CD4-positive, alpha-beta T cell (primary cell): ENCODE measurements around the gene COMP. TPM values are rescaled to one million over a fixed set of nuclear protein-coding genes. Genes with fewer than 3 reads are reported as not detected.
A peak's percentile ranks its signal among the peaks of the same experiment; 100 is the strongest.

Source experiments
- ATAC-seq: fragments of 200-7000 bp; cut with Tn5 transposase; one replicate; pipeline ENCODE4 v1.10.0; 2022; ENCODE audit warnings: mild to moderate bottlenecking; ENCODE audit not compliant: poor library complexity
- CTCF ChIA-PET: fragments of 350-600 bp; sonication (Branson Sonifier 250); formaldehyde crosslinking; loops from one replicate; lab custom pipeline; 2021; ENCODE audit warnings: antibody characterized with exemption, inconsistent platforms; lab: Charles Lee
- POLR2A ChIA-PET: fragments of 350-600 bp; sonication (Branson Sonifier 250); formaldehyde crosslinking; loops from one replicate; lab custom pipeline; 2021; ENCODE audit warnings: antibody characterized with exemption, inconsistent platforms; lab: Charles Lee
- DNase-seq, 14 experiments: peaks; one replicate each; pipeline ENCODE4 v3.0.0-alpha.2; 2013 to 2020; ENCODE audit warnings: mixed read lengths in 2 of 14
- H3K27ac ChIP-seq, 2 donors: one replicate each; pipeline versions ENCODE4 v1.5.1 to v1.7.0; 2013; ENCODE audit warnings: low read length in 2 of 2, low read depth in 1 of 2, mild to moderate bottlenecking in 1 of 2
- H3K27me3 ChIP-seq, 2 experiments: 1 replicate in 1 of 2; 2 replicates in 1 of 2; pipeline versions ENCODE4 v1.6.1 to v1.7.0; 2013; ENCODE audit warnings: low read length in 2 of 2, control low read depth in 1 of 2, mild to moderate bottlenecking in 1 of 2, moderate library complexity in 1 of 2; ENCODE audit not compliant: insufficient read depth in 2 of 2, control insufficient read depth in 1 of 2
- H3K36me3 ChIP-seq: one replicate; pipeline ENCODE4 v1.6.1; 2013; ENCODE audit warnings: low read length, control low read depth; ENCODE audit not compliant: insufficient read depth
- H3K4me1 ChIP-seq: one replicate; pipeline ENCODE4 v1.6.1; 2013; ENCODE audit warnings: low read length, control low read depth; ENCODE audit not compliant: insufficient read depth
- H3K4me3 ChIP-seq: one replicate; pipeline ENCODE4 v1.5.1; 2013; ENCODE audit warnings: mild to moderate bottlenecking, low read length, moderate library complexity
- H3K9me3 ChIP-seq, 2 experiments: 1 replicate in 1 of 2; 2 replicates in 1 of 2; pipeline versions ENCODE4 v1.6.1 to v1.7.0; 2013; ENCODE audit warnings: low read length in 2 of 2, mild to moderate bottlenecking in 2 of 2, control low read depth in 1 of 2, moderate library complexity in 1 of 2; ENCODE audit not compliant: control insufficient read depth in 1 of 2, insufficient read depth in 1 of 2
- H3K27ac Mint-ChIP-seq: one replicate; pipeline ENCODE4 v1.8.0; 2020; ENCODE audit warnings: mixed read lengths
- H3K27me3 Mint-ChIP-seq: one replicate; pipeline ENCODE4 v1.8.0; 2021; ENCODE audit warnings: mixed read lengths
- H3K36me3 Mint-ChIP-seq: one replicate; pipeline ENCODE4 v1.8.0; 2021; ENCODE audit warnings: low read depth, mixed read lengths
- H3K4me1 Mint-ChIP-seq: one replicate; pipeline ENCODE4 v1.8.0; 2021; ENCODE audit warnings: low read depth, mixed read lengths
- H3K4me3 Mint-ChIP-seq: one replicate; pipeline ENCODE4 v1.8.0; 2020; ENCODE audit warnings: mild to moderate bottlenecking, mixed read lengths
- H3K9me3 Mint-ChIP-seq: one replicate; pipeline ENCODE4 v1.8.0; 2020; ENCODE audit warnings: mixed read lengths
- intact Hi-C, 2 experiments: fragments of 100-400 bp; cut with DNase I in 1 of 2; cut with micrococcal nuclease in 1 of 2; formaldehyde crosslinking; loops; one replicate each; pipeline versions ENCODE4 v1.15.1 to v1.9.0; 2023 to 2025; cut with DNase I, micrococcal nuclease
- total RNA-seq, 174 experiments: library from RNA in 2 of 174; stranded (reverse) in 2 of 174; gene quantifications; one replicate each; pipeline ENCODE4 v1.2.3 and lab custom pipeline; 2021 to 2026
- TF ChIP-seq, protein P1 (sequence below): fragments of 200-600 bp; IDR thresholded peaks from one replicate; pipeline ENCODE4 v1.8.0; 2022; ENCODE audit warnings: antibody characterized with exemption, mild to moderate bottlenecking

Gene COMP
- total RNA-seq, 2 experiments from 2014 or later = not detected

DNA sequence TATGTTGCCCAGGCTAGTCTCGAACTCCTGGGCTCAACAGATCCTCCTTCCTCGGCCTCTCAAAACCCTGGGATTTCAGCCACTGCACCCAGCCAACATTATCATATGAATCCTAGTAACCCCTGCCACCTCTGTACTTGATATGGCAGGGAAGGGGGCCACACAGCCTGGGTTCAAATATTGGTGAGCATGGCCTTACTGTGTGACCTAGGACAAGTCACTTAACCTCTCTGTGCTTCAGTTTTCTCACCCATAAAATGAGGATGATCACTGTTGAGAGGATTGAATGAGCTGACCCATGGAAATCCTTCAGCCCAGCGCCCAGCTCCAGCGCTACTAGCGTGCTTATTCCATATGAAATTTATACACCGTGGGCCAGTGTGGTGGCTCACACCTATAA lies 3.6 kb upstream of the COMP start:
- TF ChIP-seq, protein P1, sequence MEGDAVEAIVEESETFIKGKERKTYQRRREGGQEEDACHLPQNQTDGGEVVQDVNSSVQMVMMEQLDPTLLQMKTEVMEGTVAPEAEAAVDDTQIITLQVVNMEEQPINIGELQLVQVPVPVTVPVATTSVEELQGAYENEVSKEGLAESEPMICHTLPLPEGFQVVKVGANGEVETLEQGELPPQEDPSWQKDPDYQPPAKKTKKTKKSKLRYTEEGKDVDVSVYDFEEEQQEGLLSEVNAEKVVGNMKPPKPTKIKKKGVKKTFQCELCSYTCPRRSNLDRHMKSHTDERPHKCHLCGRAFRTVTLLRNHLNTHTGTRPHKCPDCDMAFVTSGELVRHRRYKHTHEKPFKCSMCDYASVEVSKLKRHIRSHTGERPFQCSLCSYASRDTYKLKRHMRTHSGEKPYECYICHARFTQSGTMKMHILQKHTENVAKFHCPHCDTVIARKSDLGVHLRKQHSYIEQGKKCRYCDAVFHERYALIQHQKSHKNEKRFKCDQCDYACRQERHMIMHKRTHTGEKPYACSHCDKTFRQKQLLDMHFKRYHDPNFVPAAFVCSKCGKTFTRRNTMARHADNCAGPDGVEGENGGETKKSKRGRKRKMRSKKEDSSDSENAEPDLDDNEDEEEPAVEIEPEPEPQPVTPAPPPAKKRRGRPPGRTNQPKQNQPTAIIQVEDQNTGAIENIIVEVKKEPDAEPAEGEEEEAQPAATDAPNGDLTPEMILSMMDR = no peak
- Mint-ChIP-seq H3K4me3 (no peak overlapping the region), H3K27ac (no peak overlapping the region), H3K27me3 (peaks cover 74% of the 10 kb centered on the region), H3K4me1 (peaks cover 12% of the 10 kb centered on the region), H3K36me3 (no peaks in the 10 kb centered on the region), H3K9me3 (no peaks in the 10 kb centered on the region)
- Histone ChIP-seq H3K4me3 (no peak overlapping the region), H3K36me3 (no peaks in the 10 kb centered on the region), H3K27ac (no peak overlapping the region), H3K4me1 (peaks cover 16% of the 10 kb centered on the region), H3K27me3 (peaks cover 65 to 84% of the 10 kb centered on the region in 2 experiments), H3K9me3 (peaks cover 0 to 22% of the 10 kb centered on the region in 2 experiments)
- CTCF ChIA-PET = no interaction called here
- DNase-seq (no peak), ATAC-seq (no peak)
- POLR2A ChIA-PET = no interaction called here
- intact Hi-C loops = no loop called here

DNA sequence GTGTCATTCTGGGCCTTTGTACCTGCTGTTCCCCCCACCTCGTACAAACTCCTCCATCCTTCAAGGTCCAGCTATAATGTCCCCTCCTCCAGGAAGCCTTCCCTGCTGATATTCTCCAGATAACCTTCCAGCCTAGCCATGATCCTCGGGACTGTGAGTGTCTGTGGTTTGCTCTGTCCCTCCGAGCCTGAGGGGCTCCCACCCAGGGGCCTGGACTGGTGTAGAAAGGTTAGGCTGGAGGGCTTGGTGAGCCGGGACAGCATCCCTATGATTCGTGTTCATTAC lies 2.9 kb upstream of the COMP start:
- H3K9me3 Mint-ChIP-seq = no peaks in the 10 kb centered on the region
- peaks cover 67 to 87% of the 10 kb centered on the region in 2 experiments for H3K27me3 ChIP-seq
- TF ChIP-seq, protein P1 = no peak
- peaks cover 23% of the 10 kb centered on the region for H3K4me1 ChIP-seq
- no peak overlapping the region for H3K4me3 ChIP-seq
- no peak for DNase-seq
- no peak overlapping the region for H3K27ac ChIP-seq
- ATAC-seq = no peak
- no peaks in the 10 kb centered on the region for H3K36me3 ChIP-seq
- H3K36me3 Mint-ChIP-seq = no peaks in the 10 kb centered on the region
- peaks cover 81% of the 10 kb centered on the region for H3K27me3 Mint-ChIP-seq
- CTCF ChIA-PET = interaction anchor here (1.0 kb wide), 1 partner anchor 53 kb away, joined by 3 read pairs; no protein-coding TSS in a partner anchor
- peaks cover 0 to 22% of the 10 kb centered on the region in 2 experiments for H3K9me3 ChIP-seq
- POLR2A ChIA-PET = no interaction called here
- no peak overlapping the region for H3K27ac Mint-ChIP-seq
- peaks cover 18% of the 10 kb centered on the region for H3K4me1 Mint-ChIP-seq
- H3K4me3 Mint-ChIP-seq = no peak overlapping the region
- intact Hi-C loops = no loop called here

DNA sequence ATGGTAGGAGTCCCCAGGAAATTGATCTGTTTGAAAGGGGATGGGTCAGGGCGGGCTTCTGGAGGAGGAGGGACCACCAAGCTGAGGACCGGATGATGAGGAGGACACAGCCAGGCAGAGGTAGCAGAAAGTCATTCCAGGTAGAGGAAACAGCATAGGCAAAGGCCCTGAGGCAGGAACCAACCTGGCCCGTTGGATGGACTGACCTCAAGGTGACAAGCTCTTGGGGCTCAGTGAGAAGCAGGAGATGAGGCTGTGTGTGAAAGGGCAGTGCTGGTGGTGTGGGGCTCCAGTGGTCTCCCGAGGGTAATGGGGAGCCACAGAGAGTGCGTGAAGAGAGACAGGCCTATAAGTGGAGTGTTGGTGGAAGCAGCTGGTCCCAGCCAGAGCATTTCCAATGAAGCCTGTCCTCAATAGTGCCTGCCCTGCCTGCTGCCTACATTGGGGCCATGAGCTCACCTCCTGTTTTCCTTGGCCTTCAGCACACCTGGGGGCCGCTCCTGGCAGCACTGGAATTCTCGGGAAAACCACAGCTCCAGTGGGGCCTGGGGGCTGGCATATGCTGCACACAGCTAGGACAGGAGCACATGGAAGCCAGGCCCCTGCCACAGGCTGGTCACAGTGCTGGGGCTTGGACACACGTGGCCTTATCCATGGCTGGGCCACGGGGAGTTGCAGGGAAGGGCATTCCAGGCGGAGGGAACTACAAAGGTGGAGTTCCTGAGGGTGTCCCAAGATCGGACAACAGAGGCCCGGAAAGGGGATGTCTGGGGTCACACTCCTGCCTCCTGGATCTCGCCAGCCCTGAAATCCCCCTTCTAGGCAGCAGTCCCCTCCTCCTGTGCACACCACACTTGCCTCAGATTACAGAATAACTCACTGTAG lies 2.3 kb upstream of the COMP start:
- H3K27me3 ChIP-seq = peaks cover 65 to 87% of the 10 kb centered on the region in 2 experiments

More for the DNA sequence above, 2.3 kb upstream of the COMP start:
- Histone ChIP-seq H3K4me3 (no peak overlapping the region), H3K9me3 (peaks cover 0 to 25% of the 10 kb centered on the region in 2 experiments), H3K36me3 (no peaks in the 10 kb centered on the region), H3K27ac (no peak overlapping the region), H3K4me1 (peaks cover 29% of the 10 kb centered on the region)
- intact Hi-C loops = no loop called here
- ATAC-seq (no peak), DNase-seq (peak in 1 of 14 experiments; percentile 6)
- H3K9me3 Mint-ChIP-seq = no peaks in the 10 kb centered on the region
- H3K4me3 Mint-ChIP-seq = no peak overlapping the region
- POLR2A ChIA-PET = no interaction called here
- peaks cover 83% of the 10 kb centered on the region for H3K27me3 Mint-ChIP-seq
- TF ChIP-seq, protein P1 = no peak
- H3K36me3 Mint-ChIP-seq = no peaks in the 10 kb centered on the region
- H3K4me1 Mint-ChIP-seq = peaks cover 22% of the 10 kb centered on the region
- CTCF ChIA-PET = interaction anchor here (1.0 kb wide), 1 partner anchor 54 kb away, joined by 3 read pairs; no protein-coding TSS in a partner anchor
- no peak overlapping the region for H3K27ac Mint-ChIP-seq
